HK-2 (cell line): ENCODE measurements around the gene EPHA4.

ENCODE experiments used
- DNase-seq: peaks from one replicate; pipeline ENCODE4 v3.0.0-alpha.2; 2018; ENCODE audit not compliant: unreplicated experiment

The EPHA4 gene

DNA sequence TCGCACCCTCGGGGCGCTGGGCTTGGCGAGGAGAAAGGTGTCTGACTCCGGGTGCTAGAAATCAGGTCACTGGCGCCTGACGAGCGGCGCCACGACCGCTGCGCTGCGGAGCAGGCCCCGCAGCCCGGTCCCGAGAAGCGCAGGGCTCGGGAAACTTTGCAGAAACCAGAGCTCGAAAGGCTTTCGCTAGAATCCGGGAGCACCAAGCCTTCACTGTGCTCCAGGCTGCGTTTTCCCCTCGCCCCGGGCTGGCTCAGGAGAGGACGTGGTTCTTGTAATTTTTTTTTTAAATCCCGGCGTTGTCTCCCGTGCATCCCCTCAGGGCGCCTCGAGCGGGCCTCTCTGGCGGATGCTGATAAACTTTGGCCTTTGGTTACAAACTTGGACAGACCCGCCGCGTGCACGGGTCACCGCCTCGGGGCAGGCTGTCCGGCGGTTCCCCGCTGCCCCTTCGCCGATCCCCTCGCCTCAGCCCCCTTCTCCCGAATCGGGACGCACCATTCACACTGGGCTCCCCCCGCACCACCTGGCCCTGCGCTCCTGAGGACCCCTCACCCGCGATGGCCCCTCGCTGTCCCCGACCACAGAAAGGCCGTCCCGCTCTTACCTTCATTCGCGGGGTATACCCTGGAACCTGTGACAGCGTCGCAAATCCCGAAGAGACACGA is 419 bp downstream of the EPHA4 start:
- peak; percentile 57 for DNase-seq

GRCh38 chr2:221571025-221571550 is 1.0 kb downstream of the EPHA4 start:
- no peak for DNase-seq

GRCh38 chr2:221570321-221570935 is 1.7 kb downstream of the EPHA4 start:
- DNase-seq, result no peak

GRCh38 chr2:221569871-221570270 is 2.2 kb downstream of the EPHA4 start:
- no peak for DNase-seq

- DNase-seq, result no peak
Measured at GRCh38 chr2:221569425-221569845, 2.7 kb downstream of the EPHA4 start.

GRCh38 chr2:221568299-221568698 is 3.8 kb downstream of the EPHA4 start:
- no peak for DNase-seq

- no peak for DNase-seq
Measured at GRCh38 chr2:221567809-221568208, 4.3 kb downstream of the EPHA4 start.

DNA sequence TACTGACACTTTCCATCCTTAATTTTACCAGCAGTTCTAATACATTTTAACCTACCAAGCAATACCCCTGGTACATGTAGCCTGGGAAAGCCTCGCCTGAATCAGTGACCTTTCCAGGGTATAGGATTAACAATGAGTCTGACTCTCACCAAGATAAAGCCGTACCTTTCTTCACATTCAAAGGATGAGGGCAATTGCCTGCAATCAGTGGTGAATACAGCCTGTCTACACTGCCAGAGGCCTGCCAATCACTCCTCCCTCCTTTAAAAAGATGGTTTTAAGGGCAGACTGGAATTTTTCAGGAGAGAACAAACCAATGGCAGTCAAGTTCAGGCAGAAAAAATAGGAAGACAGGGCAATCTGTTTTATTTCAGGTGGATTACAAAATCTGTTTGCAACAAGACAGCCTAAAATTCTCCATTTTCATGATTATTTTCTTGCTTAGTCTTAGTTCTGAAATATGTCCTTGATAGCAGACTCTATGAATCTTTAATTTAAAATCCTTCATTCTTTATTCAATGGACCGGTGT is 4.8 kb downstream of the EPHA4 start:
- no peak for DNase-seq

- DNase-seq, result no peak
Measured at GRCh38 chr2:221563270-221563985, 8.7 kb downstream of the EPHA4 start.

- DNase-seq, result no peak
Measured at GRCh38 chr2:221562226-221562625, 9.9 kb downstream of the EPHA4 start.

GRCh38 chr2:221561770-221562169 is 10.3 kb downstream of the EPHA4 start:
- no peak for DNase-seq

DNA sequence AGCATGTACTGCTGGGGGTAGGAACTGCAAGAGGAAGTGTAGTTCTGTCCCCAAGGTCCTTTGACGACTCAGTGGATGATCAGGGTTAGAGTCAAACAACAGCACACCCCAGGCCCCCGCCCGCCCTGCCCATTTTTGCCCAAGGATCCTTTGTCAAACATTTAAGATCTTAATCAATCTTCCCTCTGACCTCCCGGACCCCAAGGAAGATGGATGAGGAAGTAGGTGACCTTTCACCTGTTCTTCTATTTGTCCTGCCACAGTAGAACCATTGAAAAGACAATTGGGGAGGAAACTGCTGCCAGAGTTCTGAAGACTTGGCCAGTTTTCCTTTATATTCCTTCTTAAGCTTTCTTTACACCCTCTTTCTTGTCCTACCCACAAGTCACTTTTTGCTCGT is 12.1 kb downstream of the EPHA4 start:
- DNase-seq, result no peak

DNA sequence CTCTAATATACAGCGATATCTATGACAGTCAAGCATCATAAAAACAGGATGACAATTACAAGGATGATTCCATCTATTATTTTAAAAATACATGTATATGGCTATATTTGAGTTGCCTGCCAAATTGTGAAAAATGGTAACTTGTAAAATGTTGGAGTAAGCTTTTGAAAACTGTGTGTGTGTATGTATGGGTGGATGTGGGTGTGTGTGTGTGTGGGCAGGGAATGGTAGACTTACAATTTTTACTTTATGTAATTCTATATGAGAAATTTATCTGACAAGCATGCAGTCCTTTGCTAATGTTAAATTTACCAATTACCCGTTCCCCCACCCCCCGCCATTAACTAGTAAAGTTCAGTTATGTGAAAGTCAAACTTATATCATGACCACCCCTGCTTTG is 14.0 kb downstream of the EPHA4 start:
- DNase-seq, result no peak

DNA sequence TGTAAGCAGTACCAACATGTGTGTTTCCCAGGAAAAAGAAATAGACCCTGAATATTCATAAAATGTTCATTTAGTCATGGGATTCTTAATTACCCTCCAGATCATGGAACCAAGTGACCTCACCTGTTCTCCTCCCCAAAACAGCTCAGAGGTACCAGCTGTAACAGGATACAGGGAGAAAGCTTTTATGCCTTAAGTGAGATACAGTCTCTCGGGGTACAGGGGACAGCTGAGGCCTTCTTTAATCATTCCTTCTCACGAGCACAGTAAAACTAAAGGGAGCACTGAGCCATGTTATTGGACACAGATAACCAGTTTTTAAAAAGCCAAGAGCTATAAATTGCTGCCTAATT is 16.6 kb downstream of the EPHA4 start:
- DNase-seq, result no peak

- no peak for DNase-seq
Measured at GRCh38 chr2:221554769-221555493, 17.2 kb downstream of the EPHA4 start.

GRCh38 chr2:221553333-221553732 is 18.8 kb downstream of the EPHA4 start:
- no peak for DNase-seq

GRCh38 chr2:221552291-221552690 is 19.8 kb downstream of the EPHA4 start:
- no peak for DNase-seq

DNA sequence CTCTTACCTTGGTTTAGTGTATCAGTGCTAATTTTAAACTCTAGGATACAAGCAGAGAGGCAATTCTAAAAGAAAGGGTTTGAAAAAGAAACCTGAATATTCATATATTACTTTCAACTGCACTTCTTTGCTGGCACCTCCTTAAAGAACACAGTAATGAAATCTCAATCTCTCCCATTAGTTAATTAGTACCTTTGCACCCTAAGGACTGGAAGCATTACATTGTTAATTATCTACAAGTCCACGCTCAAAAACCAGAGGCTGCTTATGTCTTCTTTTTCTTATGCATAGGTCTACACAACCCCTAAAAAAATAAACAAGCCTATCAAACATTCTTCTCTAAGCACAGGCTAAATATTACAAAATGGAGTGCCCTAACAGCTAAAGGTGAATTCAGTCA is 20.2 kb downstream of the EPHA4 start:
- DNase-seq, result no peak

GRCh38 chr2:221549143-221549542 is 23.0 kb downstream of the EPHA4 start:
- DNase-seq, result no peak

DNA sequence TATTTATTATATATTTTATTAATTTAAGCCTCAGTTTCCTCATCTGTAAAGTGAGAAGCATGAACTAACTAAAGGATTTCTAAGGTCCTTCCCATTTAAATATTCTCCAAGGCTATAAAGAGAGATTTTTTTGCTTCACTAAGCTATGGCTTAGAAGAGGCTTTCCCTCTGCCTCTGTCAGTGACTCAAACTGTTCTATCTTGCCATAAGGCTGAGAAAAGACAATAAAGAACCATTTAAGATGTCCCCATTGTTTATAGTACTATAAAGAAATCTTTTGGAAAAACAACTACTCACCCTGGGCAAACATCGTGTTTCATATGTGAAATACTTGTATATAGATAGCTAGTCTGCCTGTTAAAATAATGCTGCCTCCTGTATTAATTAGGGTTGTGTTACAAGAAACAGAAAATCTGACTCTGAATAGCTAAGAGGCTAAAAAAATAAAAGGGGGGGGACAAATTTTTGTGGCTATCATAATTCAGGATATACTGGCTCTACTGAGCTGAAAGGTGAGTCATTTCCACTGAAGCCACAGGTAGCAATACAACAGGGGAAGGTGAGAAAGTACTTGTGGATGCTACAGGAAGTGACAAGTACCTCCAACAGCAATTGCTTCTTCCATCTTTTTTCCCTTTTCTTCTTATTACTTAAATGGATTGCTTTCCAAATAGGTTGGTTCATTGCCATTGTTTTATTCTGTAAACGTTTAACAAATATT is 25.4 kb downstream of the EPHA4 start:
- no peak for DNase-seq

GRCh38 chr2:221541131-221541735 is 30.9 kb downstream of the EPHA4 start:
- no peak for DNase-seq
